ENCODE results near the gene MC5R.

Gene MC5R

GRCh38 chr18:13823707-13824395 is at the start of gene MC5R:
MC5R (plus strand) TSS chr18:13824149; CDS start chr18:13825766, 1,617 bp downstream.
- ATAC-seq = peak; percentile 86 to 93

- no peak for ATAC-seq
These were observed 48.9 kb upstream of the MC5R start for GRCh38 chr18:13775058-13775457.

DNA sequence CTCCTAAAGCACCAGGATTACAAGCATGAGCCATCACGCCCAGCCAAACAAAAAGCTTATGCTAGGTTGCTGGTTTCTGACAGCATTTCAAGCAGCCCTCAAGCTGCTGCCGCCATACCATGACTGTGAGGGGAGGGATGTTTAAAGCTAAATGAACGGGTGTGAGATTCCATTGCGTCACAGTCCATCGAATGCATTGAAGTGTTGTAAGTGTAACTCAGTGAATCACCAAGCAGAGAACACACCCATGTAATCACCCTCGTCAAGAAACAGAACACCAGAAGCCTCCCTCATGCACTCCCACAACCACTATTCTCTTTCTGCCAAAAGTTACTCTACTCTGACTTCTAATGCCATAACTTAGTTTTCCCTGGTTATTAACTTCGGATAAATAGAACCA is 32.8 kb upstream of the MC5R start:
- ATAC-seq = no peak

- no peak for ATAC-seq
These were observed 30.1 kb upstream of the MC5R start for GRCh38 chr18:13793819-13794218.

- ATAC-seq = no peak
These were observed 27.4 kb upstream of the MC5R start for GRCh38 chr18:13796515-13796914.

DNA sequence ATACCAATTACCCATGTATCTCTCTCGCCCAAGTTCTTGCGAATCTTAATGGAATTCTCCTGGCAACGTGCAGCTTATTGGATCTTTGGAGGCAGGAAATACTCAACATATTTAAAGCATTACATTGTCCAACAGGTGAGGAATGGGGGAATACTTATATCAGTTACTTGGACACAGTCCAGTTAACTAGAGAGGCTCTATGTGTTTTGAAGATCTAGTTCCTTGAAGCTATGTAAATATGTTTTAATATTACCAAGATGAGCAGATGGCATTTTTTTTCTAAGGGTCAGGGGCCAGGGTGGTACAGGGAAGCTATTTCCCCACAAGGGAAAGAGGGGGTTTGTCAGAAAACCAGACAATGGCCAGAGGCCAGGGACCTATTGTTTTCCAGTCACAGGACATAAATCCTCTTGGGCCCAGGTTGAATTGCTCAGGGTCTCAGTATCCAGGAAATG is 26.8 kb upstream of the MC5R start:
- no peak for ATAC-seq

DNA sequence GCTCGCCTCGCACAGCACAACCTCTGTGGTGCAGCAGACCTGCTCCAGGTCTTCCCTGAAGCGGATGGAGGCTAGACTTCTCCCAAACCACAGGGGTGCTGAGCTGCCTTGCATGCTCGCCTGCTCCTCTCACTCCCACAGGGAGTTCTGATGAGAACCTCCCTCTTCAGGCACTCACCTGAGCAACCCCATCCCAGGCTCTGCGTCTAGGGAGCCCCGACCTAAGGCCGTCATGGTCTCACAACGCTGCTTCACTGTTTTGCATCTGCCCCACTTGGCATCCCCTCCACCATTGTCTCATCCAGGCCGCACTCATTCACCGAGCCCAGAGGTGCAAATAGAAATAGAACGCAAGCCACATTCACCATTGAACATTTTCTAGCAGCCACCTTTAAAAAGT is 24.6 kb upstream of the MC5R start:
- ATAC-seq = no peak

DNA sequence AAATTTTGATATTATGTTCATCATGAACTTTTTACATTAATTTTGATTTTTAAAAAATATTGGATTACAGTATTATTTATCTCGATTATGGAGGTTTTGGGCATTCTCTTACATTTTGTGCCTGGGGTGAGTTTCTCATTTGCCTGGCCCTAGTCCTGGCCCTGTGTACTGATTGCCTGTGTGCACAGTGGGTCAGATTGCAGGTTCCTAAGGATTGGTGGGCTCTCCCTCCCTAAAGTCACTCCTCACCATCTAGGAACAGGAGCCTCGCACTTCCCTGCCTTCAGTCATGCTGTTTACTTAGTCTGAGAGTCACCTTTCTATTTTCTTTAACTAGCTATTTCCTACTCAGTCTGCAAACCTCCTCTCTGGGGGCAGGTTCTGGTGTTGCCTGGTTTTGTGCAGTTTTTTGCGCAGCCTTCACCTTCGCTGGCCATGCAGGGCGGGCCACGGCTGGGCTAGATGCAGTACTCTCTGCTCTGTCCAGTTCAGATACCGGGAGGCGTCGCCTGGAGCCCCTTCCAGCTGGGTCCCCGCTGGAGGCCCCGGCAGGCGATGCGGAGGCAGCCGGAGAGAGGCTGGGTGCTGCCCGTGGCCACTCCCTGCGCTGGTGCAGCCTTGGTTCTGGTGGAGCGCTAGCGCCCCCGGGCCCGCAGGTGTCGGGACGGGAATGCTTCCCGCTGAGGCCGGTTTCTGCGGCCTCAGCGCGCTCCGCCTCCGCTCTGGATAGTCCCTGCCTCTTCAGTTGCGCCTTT is 23.3 kb upstream of the MC5R start:
- peak; percentile 71 to 75 for ATAC-seq

DNA sequence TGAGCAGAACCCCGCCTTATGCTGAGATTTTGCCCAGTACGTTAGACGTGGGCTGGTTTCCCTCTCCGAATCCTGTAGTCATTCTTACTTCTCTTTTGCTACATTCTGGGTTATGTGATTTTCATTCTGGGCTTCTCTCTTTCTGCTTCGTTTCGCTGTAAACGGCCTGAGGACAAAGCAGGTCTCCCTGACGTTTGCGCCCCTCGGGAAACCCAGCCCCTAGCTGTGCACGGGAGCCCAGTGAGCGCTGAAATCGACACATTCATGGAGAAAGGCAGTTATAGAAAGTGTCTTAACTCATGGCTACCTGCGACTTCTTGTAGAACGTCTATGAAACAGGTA is 22.7 kb upstream of the MC5R start:
- ATAC-seq = no peak

- no peak for ATAC-seq
These were observed 19.6 kb upstream of the MC5R start for GRCh38 chr18:13804305-13804704.

DNA sequence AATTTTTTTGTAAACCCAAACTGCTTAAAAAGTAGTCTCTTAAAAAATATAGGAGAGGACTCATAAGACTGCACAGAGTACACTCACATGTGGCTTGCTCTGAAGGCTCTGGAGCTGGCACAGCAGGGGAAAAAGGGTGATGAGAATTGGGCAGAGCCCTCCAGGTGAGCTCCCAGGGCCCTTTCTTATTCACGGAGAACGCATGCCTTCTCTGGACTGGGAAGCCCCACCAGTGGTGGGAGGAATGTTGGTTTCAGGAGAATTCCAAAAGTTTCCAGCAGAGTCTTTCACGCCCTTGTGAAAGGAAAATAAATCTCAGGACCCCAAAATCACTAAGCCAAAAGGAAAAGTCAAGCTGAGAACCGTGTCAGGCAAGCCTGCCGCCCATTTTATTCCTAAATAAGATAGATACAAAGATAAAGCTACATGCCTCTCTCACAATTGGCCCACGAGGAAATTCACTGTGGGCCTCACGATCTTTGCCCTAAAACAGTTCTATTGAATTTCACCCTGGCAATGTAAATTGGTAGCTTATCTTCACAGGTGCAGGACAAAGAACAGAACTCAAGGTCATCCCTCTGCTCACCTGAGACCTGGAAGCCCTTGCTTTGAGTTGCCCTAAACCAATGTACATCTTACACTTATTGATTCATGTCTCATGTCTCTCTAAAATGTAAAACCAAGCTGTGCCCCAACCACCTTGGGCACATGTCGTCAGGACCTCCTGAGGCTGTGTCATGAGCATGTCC is 15.5 kb upstream of the MC5R start:
- ATAC-seq = no peak

DNA sequence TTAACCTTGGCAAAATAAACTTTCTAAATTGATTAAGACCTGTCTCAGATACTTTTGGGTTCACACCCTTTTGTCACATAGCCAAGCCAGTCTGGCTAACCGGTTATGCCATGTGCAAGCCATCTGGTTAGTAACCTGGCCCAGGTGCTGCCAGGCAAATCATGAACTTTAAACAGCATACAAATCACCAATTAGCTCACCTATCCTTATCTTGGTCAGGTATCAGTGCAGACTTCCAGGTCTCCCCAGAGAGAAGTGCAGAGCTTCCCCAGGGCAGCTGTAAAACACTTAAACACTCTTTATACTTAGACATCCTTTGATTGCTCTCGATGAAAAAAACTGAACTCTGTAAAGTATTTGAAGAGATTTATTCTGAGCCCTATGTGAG is 14.9 kb upstream of the MC5R start:
- no peak for ATAC-seq

DNA sequence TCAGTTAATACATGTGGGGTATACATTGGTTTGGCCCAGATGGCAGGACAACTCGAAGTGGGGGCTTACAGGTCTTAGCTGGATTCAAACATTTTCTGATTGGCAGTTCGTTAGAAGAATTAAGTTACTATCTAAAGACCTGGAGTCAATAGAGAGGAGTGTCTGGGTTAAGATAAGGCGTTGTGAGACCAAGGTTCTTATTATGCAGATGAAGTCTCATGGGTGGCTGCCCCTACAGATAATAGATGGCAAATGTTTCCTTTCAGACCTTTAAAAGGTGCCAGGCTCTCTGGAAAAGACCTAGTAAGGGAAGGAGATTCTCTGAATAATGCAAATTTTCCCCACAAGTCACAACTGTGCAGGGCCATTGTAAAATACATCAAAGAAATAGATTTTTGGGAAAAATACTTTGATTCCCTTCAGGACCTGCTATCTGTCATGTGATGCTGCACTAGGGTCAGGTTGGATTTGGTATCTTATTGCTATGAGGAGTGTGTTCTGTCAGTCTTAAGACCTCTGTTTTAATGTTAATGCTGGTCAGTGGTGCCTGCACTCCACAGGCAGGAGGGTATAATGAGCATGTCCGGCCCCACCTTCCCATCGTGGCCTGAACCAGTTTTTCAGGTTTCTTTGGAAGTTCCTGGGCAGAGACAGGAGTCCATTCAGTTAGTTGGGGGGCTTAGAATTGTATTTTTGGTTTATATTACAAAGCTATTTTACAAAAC is 14.3 kb upstream of the MC5R start:
- no peak for ATAC-seq

- no peak for ATAC-seq
These were observed 12.9 kb upstream of the MC5R start for GRCh38 chr18:13810950-13811485.

DNA sequence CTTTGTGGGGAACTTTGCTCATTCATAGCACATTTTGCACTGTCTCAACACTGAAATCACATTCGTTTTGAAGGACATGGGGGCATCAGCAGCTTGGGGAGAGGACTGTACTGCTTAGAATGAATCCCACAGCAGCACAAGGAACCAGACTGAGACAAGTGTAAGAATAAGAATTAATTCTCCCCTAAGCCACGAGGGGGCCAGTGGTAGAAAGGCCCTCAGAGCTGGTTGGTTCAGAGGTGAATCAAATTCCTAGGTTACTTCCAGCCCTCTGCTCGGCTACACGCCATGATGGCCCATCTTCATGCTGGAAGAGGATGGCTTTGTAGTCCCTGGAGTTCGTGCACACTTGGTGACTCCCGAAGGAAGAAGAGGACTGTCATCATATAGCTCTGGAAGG is 12.0 kb upstream of the MC5R start:
- no peak for ATAC-seq

GRCh38 chr18:13813271-13813849 is 10.6 kb upstream of the MC5R start:
- peak; percentile 68 to 75 for ATAC-seq

GRCh38 chr18:13826209-13826608 is 2.3 kb downstream of the MC5R start:
- no peak for ATAC-seq

DNA sequence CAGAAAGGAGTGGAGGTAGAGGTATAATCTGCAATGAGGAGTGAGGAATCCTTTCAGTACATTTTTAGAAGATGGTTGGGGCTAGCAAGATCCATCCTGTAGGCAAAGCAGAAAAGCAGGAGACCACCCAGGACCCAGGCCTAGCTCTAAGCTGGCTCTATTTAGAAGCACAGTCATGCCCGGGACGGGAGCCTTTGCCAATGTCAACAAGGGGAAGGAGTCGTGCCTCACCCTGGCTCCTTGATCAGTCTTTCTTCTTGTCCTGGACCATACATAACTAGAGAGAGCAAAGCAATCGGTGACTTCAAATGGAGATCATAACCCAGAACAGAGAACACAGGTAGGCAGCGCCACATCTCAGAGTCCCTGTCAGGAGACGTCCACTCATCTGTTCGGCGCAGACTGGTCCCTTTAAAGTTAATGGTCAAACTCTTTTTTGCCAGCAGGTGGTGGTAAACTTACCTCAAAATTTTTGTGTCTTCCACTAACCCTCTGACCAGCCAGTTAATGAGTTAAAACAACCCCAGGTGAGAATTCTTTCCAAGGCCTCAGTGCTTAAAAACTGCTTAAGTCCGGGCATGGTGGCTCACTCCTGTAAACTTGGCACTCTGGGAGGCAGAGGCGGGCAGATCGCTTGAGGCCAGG is 8.0 kb downstream of the MC5R start:
- no peak for ATAC-seq

- no peak for ATAC-seq
These were observed 10.6 kb downstream of the MC5R start for GRCh38 chr18:13834496-13835015.

GRCh38 chr18:13835202-13835601 is 11.3 kb downstream of the MC5R start:
- ATAC-seq = no peak

- ATAC-seq = no peak
These were observed 12.6 kb downstream of the MC5R start for GRCh38 chr18:13836559-13836958.

- no peak for ATAC-seq
These were observed 25.8 kb downstream of the MC5R start for GRCh38 chr18:13849791-13850190.

All from activated CD4-positive, CD25-positive, alpha-beta regulatory T cell treated with anti-CD3 and anti-CD28 coated beads, Interleukin-2, amount 50 U/mL, for 24 hours (primary cell).